Measurements from ENCODE around the gene CERS5. TPM values are rescaled to one million over a fixed set of nuclear protein-coding genes. Genes with fewer than 3 reads are reported as not detected.

CERS5 gene
- polyA plus RNA-seq, 1 experiment: 68.0 TPM

GRCh38 chr12:50100561-50100960 lies 66.6 kb downstream of the CERS5 start:
- peaks cover 30% of the 10 kb centered on the region for H3K36me3 ChIP-seq (ENCODE audit: control insufficient read depth, insufficient read depth, low read length)
- no peak for TF ChIP-seq CTCF (IDR thresholded peaks at IDR 0.05; ENCODE audit: insufficient read depth, low read depth, low read length)
- no peak overlapping the region for H3K4me3 ChIP-seq (ENCODE audit: low read depth, low read length)
- ChIA-PET POLR2A (no interaction called here), CTCF (interaction anchor here (1.1 to 8.3 kb wide), 7 partner anchors 11 to 231 kb away, joined by 3 to 62 read pairs (median 5); partner anchors contain the start of genes COX14 and SMARCD1)
- H3K27me3 ChIP-seq (ENCODE audit: control insufficient read depth, insufficient read depth, low read length): no peaks in the 10 kb centered on the region
- DNase-seq (ENCODE audit: low read depth): no peak

- Histone ChIP-seq H3K27me3 (ENCODE audit: control insufficient read depth, insufficient read depth, low read length) (no peaks in the 10 kb centered on the region), H3K4me3 (ENCODE audit: low read depth, low read length) (no peak overlapping the region), H3K36me3 (ENCODE audit: control insufficient read depth, insufficient read depth, low read length) (peaks cover 31% of the 10 kb centered on the region)
- no peak for DNase-seq (ENCODE audit: low read depth)
- POLR2A ChIA-PET: interaction anchor here (0.6 kb wide), 1 partner anchor 106 kb away, joined by 8 read pairs; no protein-coding TSS in a partner anchor
- TF ChIP-seq CTCF (IDR thresholded peaks at IDR 0.05; ENCODE audit: insufficient read depth, low read depth, low read length): no peak
- CTCF ChIA-PET: interaction anchor here (1.0 to 8.3 kb wide), 3 partner anchors 10 to 12 kb away, joined by 5 to 62 read pairs (median 49); partner anchors contain the start of gene COX14
Observed at GRCh38 chr12:50099302-50100008, 67.7 kb downstream of the CERS5 start.

GRCh38 chr12:50097952-50098351 lies 69.2 kb downstream of the CERS5 start:
- no peak for DNase-seq (ENCODE audit: low read depth)
- H3K36me3 ChIP-seq (ENCODE audit: control insufficient read depth, insufficient read depth, low read length): peaks cover 35% of the 10 kb centered on the region
- CTCF ChIA-PET: interaction anchor here (0.6 to 8.3 kb wide), 3 partner anchors 9 to 690 kb away, joined by 3 to 49 read pairs (median 31); partner anchors contain the start of gene COX14

GRCh38 chr12:50090391-50090790 lies 76.8 kb downstream of the CERS5 start:
- Histone ChIP-seq H3K36me3 (ENCODE audit: control insufficient read depth, insufficient read depth, low read length) (peaks cover 15% of the 10 kb centered on the region), H3K4me3 (ENCODE audit: low read depth, low read length) (no peak overlapping the region), H3K27me3 (ENCODE audit: control insufficient read depth, insufficient read depth, low read length) (no peaks in the 10 kb centered on the region)
- DNase-seq (ENCODE audit: low read depth): no peak
- ChIA-PET POLR2A (no interaction called here), CTCF (interaction anchor here (0.7 to 6.1 kb wide), 8 partner anchors 11 to 224 kb away, joined by 3 to 58 read pairs (median 4); partner anchors contain the start of genes COX14 and GPD1)
- no peak for TF ChIP-seq CTCF (IDR thresholded peaks at IDR 0.05; ENCODE audit: insufficient read depth, low read depth, low read length)

More at GRCh38 chr12:50097952-50098351, 69.2 kb downstream of the CERS5 start:
- Histone ChIP-seq H3K4me3 (ENCODE audit: low read depth, low read length) (no peak overlapping the region), H3K27me3 (ENCODE audit: control insufficient read depth, insufficient read depth, low read length) (no peaks in the 10 kb centered on the region)
- POLR2A ChIA-PET: no interaction called here
- no peak for TF ChIP-seq CTCF (IDR thresholded peaks at IDR 0.05; ENCODE audit: insufficient read depth, low read depth, low read length)

GRCh38 chr12:50089730-50090129 lies 77.4 kb downstream of the CERS5 start:
- ChIA-PET POLR2A (no interaction called here), CTCF (interaction anchor here (0.7 to 6.1 kb wide), 13 partner anchors 10 to 250 kb away, joined by 3 to 58 read pairs (median 4); partner anchors contain the start of genes COX14 and GPD1)
- Histone ChIP-seq H3K4me3 (ENCODE audit: low read depth, low read length) (no peak overlapping the region), H3K36me3 (ENCODE audit: control insufficient read depth, insufficient read depth, low read length) (peaks cover 15% of the 10 kb centered on the region), H3K27me3 (ENCODE audit: control insufficient read depth, insufficient read depth, low read length) (no peaks in the 10 kb centered on the region)
- DNase-seq (ENCODE audit: low read depth): no peak
- no peak for TF ChIP-seq CTCF (IDR thresholded peaks at IDR 0.05; ENCODE audit: insufficient read depth, low read depth, low read length)
